Fibroblast of lung (primary cell): Measurements from ENCODE around the gene ZNRF1. TPM values are rescaled to one million over a fixed set of nuclear protein-coding genes. Genes with fewer than 3 reads are reported as not detected.

Experiments used
- DNase-seq, 2 donors: peaks; one replicate each; pipeline versions ENCODE4 v3.0.0 to v3.0.0-alpha.2; 2010; ENCODE audit warnings: low read depth in 2 of 2
- H2AFZ ChIP-seq: 2 replicates; pipeline ENCODE4 v1.5.1; 2012; ENCODE audit warnings: low read length, control low read depth, inconsistent platforms
- H3K27ac ChIP-seq: 2 replicates; pipeline ENCODE4 v1.5.1; 2011; ENCODE audit warnings: low read length, control low read depth; ENCODE audit not compliant: insufficient read depth
- H3K27me3 ChIP-seq: 2 replicates; pipeline ENCODE4 v1.5.1; 2011; ENCODE audit warnings: mild to moderate bottlenecking, low read length; ENCODE audit not compliant: control insufficient read depth, insufficient read depth
- H3K36me3 ChIP-seq: 2 replicates; pipeline ENCODE4 v1.5.1; 2011; ENCODE audit warnings: low read length; ENCODE audit not compliant: control insufficient read depth, insufficient read depth
- H3K4me1 ChIP-seq: 2 replicates; pipeline ENCODE4 v1.5.1; 2011; ENCODE audit warnings: low read length; ENCODE audit not compliant: control insufficient read depth, insufficient read depth; ENCODE audit errors: extremely low read depth
- H3K4me2 ChIP-seq: 2 replicates; pipeline ENCODE4 v1.5.1; 2011; ENCODE audit warnings: low read length, control low read depth; ENCODE audit not compliant: insufficient read depth; ENCODE audit errors: extremely low read depth
- H3K4me3 ChIP-seq, 4 experiments: fragments of 200-600 bp in 1 of 4; sonication (generic) in 1 of 4; replicated peaks in 1 of 4; 2 replicates each; pipeline ENCODE4 v1.5.1; 2011 to 2016; ENCODE audit warnings: low read length in 4 of 4, low read depth in 3 of 4, mild to moderate bottlenecking in 3 of 4, control low read depth in 2 of 4, inconsistent platforms in 1 of 4, mixed read lengths in 1 of 4; ENCODE audit not compliant: insufficient read depth in 1 of 4; ENCODE audit errors: control extremely low read depth in 1 of 4
- H3K79me2 ChIP-seq: 2 replicates; pipeline ENCODE4 v1.5.1; 2012; ENCODE audit warnings: mild to moderate bottlenecking, low read length, inconsistent platforms; ENCODE audit not compliant: control insufficient read depth, insufficient read depth
- H3K9ac ChIP-seq: 2 replicates; pipeline ENCODE4 v1.5.1; 2011; ENCODE audit warnings: mild to moderate bottlenecking, low read length, control low read depth; ENCODE audit not compliant: insufficient read depth
- H3K9me3 ChIP-seq: 2 replicates; pipeline ENCODE4 v1.5.1; 2012; ENCODE audit warnings: low read depth, low read length; ENCODE audit not compliant: control insufficient read depth, insufficient read depth
- H4K20me1 ChIP-seq: 2 replicates; pipeline ENCODE4 v1.5.1; 2011; ENCODE audit warnings: low read length; ENCODE audit not compliant: control insufficient read depth, insufficient read depth; ENCODE audit errors: extremely low read depth
- CTCF ChIP-seq, 2 donors: IDR thresholded peaks in 1 of 2; conservative IDR thresholded peaks in 1 of 2; 1 replicate in 1 of 2; 2 replicates in 1 of 2; pipeline ENCODE4 v1.5.1; 2011 to 2012; ENCODE audit warnings: low read length in 2 of 2, control low read depth in 1 of 2, inconsistent platforms in 1 of 2, low read depth in 1 of 2, mild to moderate bottlenecking in 1 of 2
- EZH2 ChIP-seq: IDR thresholded peaks from 2 replicates; pipeline ENCODE4 v1.5.1; 2012; ENCODE audit warnings: low read length, control low read depth, mild to moderate bottlenecking; ENCODE audit errors: missing control alignments
- polyA plus RNA-seq, 2 donors: library from polyadenylated mRNA; depleted of rRNA in 1 of 2; stranded (reverse) in 1 of 2; unstranded in 1 of 2; fragments of >200 nt; gene quantifications; 2 replicates each; pipeline ENCODE4 v1.2.1, GENCODE V29; 2011 to 2012; ENCODE audit warnings: missing spikeins in 1 of 2
- total RNA-seq: library from RNA; depleted of rRNA; stranded (reverse); fragments of >200 nt; gene quantifications from 2 replicates; pipeline ENCODE4 v1.2.1, GENCODE V29; 2014

The ZNRF1 gene
- total and polyA plus RNA-seq, 2 donors (not counting 1 experiment from before 2014, with no cell fraction given), result 21.0 to 21.1 TPM

GRCh38 chr16:75097941-75098901, 99.4 kb downstream of the ZNRF1 start:
- Histone ChIP-seq H3K4me2 (no peak overlapping the region), H3K36me3 (no peaks in the 10 kb centered on the region), H3K27ac (no peak overlapping the region), H4K20me1 (no peaks in the 10 kb centered on the region), H3K9me3 (no peaks in the 10 kb centered on the region), H3K9ac (no peak overlapping the region), H3K4me1 (peaks cover 2% of the 10 kb centered on the region), H3K79me2 (no peaks in the 10 kb centered on the region), H3K4me3 (no peak overlapping the region), H2AFZ (no peak overlapping the region), H3K27me3 (no peaks in the 10 kb centered on the region)
- TF ChIP-seq EZH2 (no peak), CTCF (conservative IDR thresholded peaks at IDR 0.05 in 1 of 2, IDR thresholded peaks at IDR 0.05 in 1 of 2; ENCODE audit: low read depth in 1 of 2, low read length in 2 of 2) (no peak)
- DNase-seq, result no peak

GRCh38 chr16:75099075-75099667, 100.3 kb downstream of the ZNRF1 start:
- no peak overlapping the region for H3K27ac ChIP-seq
- no peak overlapping the region for H3K4me2 ChIP-seq
- no peaks in the 10 kb centered on the region for H4K20me1 ChIP-seq

More at GRCh38 chr16:75099075-75099667, 100.3 kb downstream of the ZNRF1 start:
- H2AFZ ChIP-seq, result no peak overlapping the region
- H3K27me3 ChIP-seq, result no peaks in the 10 kb centered on the region
- H3K4me1 ChIP-seq, result peaks cover 2% of the 10 kb centered on the region
- H3K9me3 ChIP-seq, result no peaks in the 10 kb centered on the region
- no peak overlapping the region for H3K9ac ChIP-seq
- H3K4me3 ChIP-seq, result no peak overlapping the region
- no peak for DNase-seq
- TF ChIP-seq EZH2 (no peak), CTCF (conservative IDR thresholded peaks at IDR 0.05 in 1 of 2, IDR thresholded peaks at IDR 0.05 in 1 of 2; ENCODE audit: low read depth in 1 of 2, low read length in 2 of 2) (no peak)
- no peaks in the 10 kb centered on the region for H3K79me2 ChIP-seq
- no peaks in the 10 kb centered on the region for H3K36me3 ChIP-seq
